ENCODE data around the gene CRHR1.

Gene CRHR1

DNA sequence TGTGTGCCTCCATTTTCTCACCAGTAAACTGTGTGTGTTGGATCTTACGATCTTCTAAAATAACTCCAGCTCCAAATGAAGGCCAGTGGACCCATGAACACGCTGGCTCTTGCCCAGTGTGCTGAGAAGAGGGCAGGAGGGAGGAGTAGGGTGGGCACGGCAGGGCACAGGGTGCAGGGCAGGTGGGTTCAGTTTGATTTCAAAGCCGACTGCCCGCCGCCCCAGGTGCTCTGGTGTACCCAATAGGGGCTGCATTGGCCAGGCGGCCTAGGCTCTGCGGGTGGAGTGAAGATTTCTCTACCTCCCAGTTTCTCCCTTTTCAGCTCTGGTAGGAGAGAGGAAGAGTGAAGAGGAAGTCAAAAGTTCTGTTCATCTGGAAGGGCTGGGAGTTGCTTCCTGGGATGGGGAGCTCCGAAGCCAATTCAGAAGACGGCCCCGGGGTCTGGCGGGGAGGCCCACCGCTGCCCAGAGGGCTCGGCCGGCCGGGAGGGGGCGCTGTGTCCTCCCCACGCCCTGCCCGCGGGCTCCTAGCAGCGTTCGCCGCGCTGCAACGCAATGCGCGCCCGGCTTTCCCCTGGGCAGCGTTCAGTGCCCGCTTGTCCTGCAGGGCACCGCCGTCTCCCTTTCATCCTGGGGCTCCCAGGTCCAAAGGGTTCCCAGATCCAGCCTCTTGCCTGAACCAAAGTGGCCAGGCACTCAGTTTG, 1.1 kb upstream of the CRHR1 start:
- TF ChIP-seq, protein P1, sequence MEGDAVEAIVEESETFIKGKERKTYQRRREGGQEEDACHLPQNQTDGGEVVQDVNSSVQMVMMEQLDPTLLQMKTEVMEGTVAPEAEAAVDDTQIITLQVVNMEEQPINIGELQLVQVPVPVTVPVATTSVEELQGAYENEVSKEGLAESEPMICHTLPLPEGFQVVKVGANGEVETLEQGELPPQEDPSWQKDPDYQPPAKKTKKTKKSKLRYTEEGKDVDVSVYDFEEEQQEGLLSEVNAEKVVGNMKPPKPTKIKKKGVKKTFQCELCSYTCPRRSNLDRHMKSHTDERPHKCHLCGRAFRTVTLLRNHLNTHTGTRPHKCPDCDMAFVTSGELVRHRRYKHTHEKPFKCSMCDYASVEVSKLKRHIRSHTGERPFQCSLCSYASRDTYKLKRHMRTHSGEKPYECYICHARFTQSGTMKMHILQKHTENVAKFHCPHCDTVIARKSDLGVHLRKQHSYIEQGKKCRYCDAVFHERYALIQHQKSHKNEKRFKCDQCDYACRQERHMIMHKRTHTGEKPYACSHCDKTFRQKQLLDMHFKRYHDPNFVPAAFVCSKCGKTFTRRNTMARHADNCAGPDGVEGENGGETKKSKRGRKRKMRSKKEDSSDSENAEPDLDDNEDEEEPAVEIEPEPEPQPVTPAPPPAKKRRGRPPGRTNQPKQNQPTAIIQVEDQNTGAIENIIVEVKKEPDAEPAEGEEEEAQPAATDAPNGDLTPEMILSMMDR (IDR thresholded peaks at IDR 0.05; ENCODE audit: low read depth, low read length): peak; percentile 95
- DNase-seq: peak; percentile 75
- H3K4me3 ChIP-seq (ENCODE audit: low read depth, low read length): peak overlapping the region; percentile 73
- no peaks in the 10 kb centered on the region for H3K27me3 ChIP-seq (ENCODE audit: insufficient read depth, low read depth, severe bottlenecking)
- no peaks in the 10 kb centered on the region for H3K36me3 ChIP-seq
- H3K9me3 ChIP-seq (ENCODE audit: severe bottlenecking): no peaks in the 10 kb centered on the region
- no peak overlapping the region for H3K27ac ChIP-seq

DNA sequence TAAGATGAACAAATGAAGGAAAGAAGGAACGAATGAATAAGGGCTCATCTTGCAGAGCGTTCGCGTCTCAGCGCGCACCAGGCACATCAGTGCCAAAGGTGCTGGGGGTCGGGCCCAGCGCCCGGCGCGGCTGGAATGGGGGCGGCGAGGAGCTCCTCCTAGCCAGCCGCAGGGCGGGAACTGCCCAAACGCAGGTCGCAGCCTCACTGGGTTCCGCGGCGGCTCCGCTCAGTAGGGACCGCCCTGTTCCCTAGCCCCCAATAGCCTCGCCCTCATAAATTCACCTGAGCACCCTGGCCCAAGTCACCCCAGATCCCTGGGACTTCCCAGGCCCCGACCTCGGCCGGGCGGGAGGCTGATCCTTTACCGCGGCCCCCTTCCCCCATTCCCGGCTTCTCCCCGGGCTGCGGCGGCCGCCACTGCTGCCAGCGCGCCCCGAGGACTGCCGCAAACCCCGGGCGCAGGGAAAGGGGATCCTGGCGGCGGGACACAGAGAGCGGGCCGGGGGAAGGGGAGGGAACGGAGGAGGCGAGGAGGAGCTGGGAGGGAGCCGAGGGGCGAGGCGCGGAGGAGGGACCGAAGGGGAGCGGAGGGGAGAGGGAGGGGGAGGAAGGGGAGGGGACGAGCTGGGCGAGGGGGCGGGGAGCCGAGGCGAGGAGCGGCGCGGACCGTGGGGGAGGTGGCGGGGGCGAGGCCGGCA, 377 bp upstream of the CRHR1 start:
- Histone ChIP-seq H3K9me3 (ENCODE audit: severe bottlenecking) (no peaks in the 10 kb centered on the region), H3K27me3 (ENCODE audit: insufficient read depth, low read depth, severe bottlenecking) (no peaks in the 10 kb centered on the region), H3K36me3 (no peaks in the 10 kb centered on the region), H3K27ac (0 out of 2 replicates have a peak overlapping the region, but pooled peaks have one; percentile 2), H3K4me3 (ENCODE audit: low read depth, low read length) (peak overlapping the region; percentile 73)
- DNase-seq: peak; percentile 76
- TF ChIP-seq, protein P1 (IDR thresholded peaks at IDR 0.05; ENCODE audit: low read depth, low read length): no peak

DNA sequence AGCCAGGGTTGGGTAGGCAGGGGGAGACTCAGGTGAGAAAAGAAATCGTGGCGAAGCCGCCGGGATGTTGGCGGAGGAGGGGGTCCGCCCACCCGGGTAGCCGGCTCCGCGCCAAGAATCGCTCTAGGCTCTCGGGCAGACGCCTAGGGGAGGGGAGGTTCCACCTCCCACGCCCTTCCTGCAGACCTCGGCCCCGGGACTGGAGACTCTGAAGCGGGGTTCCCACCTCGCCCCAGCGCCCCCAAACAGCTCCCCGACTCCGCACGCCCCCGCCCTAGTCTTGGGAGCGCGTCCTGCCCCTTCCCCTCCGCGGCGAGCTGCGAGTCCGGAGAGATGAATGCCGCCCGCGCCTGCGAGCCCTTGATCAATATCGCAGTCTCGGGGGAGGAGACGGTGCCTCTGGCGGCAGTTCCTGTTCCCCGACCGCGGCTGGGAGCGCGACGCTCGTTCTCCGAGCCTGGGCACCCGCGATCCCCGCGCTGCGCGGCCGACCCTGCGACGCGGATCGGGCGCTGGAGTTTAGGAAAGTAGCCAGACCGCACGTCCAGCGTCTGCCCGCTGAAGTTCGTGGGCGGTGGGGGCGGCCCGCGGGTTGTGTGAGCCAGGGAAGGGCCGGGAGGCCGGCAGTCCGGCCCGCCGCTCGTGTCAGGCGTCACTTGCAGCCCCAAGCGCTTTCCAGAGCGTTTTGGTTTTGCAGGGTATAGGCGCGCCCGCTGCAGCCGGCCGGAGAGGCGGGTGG, 790 bp downstream of the CRHR1 start:
- TF ChIP-seq, protein P1 (IDR thresholded peaks at IDR 0.05; ENCODE audit: low read depth, low read length): 0 out of 2 replicates have a peak, but pooled peaks have one; percentile 21
- no peak overlapping the region for H3K27ac ChIP-seq
- H3K27me3 ChIP-seq (ENCODE audit: insufficient read depth, low read depth, severe bottlenecking): no peaks in the 10 kb centered on the region
- H3K36me3 ChIP-seq: no peaks in the 10 kb centered on the region
- peak overlapping the region; percentile 66 for H3K4me3 ChIP-seq (ENCODE audit: low read depth, low read length)
- DNase-seq: peak; percentile 47
- H3K9me3 ChIP-seq (ENCODE audit: severe bottlenecking): no peaks in the 10 kb centered on the region

DNA sequence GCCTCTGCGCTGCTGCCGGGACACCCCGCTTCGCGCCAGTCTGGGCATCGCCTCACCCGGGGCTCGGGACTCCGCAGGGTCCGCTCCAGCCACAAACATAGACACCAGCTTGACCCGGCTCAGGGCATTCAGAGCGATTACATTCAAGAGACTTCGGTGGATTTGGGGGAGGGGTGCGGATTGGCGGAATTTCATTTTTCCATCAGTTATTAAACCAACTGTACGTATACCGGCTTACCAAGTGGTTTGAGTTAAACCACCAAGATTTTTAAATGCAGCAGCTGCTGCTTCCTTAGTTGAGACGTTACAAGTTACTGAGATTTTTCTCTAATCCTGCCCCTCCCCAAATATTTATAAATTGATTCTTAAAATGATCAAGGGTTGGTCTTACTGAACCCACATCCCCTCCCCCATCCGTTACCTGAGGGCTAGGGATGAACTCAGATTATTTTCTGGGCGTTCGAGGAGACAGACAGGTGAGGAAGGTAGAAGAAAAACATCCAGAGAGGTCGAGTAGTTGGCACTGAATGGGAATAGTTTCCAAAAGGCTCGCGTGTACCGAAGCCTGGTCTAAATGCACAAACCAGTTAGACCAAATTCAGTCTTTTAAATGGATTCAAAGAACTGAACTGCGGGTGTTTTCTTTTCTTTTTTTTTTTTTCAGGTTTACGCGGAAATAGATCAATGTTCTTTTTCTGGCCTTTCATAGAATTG, 1.5 kb downstream of the CRHR1 start:
- Histone ChIP-seq H3K27me3 (ENCODE audit: insufficient read depth, low read depth, severe bottlenecking) (no peaks in the 10 kb centered on the region), H3K27ac (no peak overlapping the region), H3K36me3 (no peaks in the 10 kb centered on the region), H3K9me3 (ENCODE audit: severe bottlenecking) (no peaks in the 10 kb centered on the region), H3K4me3 (ENCODE audit: low read depth, low read length) (peak overlapping the region; percentile 66)
- DNase-seq: peak; percentile 60
- TF ChIP-seq, protein P1 (IDR thresholded peaks at IDR 0.05; ENCODE audit: low read depth, low read length): no peak

DNA sequence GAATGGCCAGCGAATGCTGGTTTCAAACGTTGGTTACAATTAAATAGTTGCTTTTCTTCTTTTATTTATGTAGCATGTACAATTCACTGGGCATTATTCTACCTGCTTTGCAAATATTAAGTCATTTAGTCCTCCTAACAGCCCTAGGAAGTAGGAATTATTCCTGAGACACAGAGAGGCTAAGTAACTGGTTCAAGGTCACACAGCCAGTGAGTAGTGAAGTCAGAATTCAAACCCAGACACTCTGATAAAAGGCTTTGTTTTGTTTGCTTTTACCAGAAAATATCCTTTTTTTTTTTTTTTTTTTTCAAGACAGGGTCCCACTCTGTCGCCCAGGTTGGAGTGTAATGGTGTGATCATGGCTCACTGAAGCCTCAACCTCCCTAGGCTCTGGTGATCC, 2.2 kb downstream of the CRHR1 start:
- no peak overlapping the region for H3K27ac ChIP-seq
- TF ChIP-seq, protein P1 (IDR thresholded peaks at IDR 0.05; ENCODE audit: low read depth, low read length): no peak
- no peak for DNase-seq
- H3K27me3 ChIP-seq (ENCODE audit: insufficient read depth, low read depth, severe bottlenecking): no peaks in the 10 kb centered on the region
- no peak overlapping the region for H3K4me3 ChIP-seq (ENCODE audit: low read depth, low read length)
- no peaks in the 10 kb centered on the region for H3K36me3 ChIP-seq
- no peaks in the 10 kb centered on the region for H3K9me3 ChIP-seq (ENCODE audit: severe bottlenecking)
